Midbrain (tissue), 1 donor: ENCODE data around the gene CSNK1G2.

Source experiments
- DNase-seq: peaks from one replicate; lab custom pipeline; 2025; lab: John Stamatoyannopoulos, UW

Gene CSNK1G2

GRCh38 chr19:2018752-2019151 is 77.8 kb downstream of the CSNK1G2 start:
- no peak for DNase-seq

- no peak for DNase-seq
These were observed 80.6 kb downstream of the CSNK1G2 start for GRCh38 chr19:2021453-2022140.

GRCh38 chr19:2022289-2022688 is 81.3 kb downstream of the CSNK1G2 start:
- DNase-seq, result no peak

- no peak for DNase-seq
These were observed 85.8 kb downstream of the CSNK1G2 start for GRCh38 chr19:2026770-2027169.

GRCh38 chr19:2027361-2027760 is 86.4 kb downstream of the CSNK1G2 start:
- no peak for DNase-seq
